Activated CD4-positive, alpha-beta T cell treated with anti-CD3 and anti-CD28 coated beads, Interleukin-2, Interleukin-6, amounts not matched to agents 100 ng/mL and 50 ng/mL, durations not matched to agents 16 hours and 8 hours (primary cell): ENCODE measurements around the gene ANKH.

Source experiments
- DNase-seq: peaks from one replicate; pipeline ENCODE4 v3.0.0-alpha.2; 2020

Gene ANKH

GRCh38 chr5:14787801-14788579 is 83.6 kb downstream of the ANKH start:
- DNase-seq = no peak

- DNase-seq = peak; percentile 60
Measured at GRCh38 chr5:14783691-14784090, 87.9 kb downstream of the ANKH start.

DNA sequence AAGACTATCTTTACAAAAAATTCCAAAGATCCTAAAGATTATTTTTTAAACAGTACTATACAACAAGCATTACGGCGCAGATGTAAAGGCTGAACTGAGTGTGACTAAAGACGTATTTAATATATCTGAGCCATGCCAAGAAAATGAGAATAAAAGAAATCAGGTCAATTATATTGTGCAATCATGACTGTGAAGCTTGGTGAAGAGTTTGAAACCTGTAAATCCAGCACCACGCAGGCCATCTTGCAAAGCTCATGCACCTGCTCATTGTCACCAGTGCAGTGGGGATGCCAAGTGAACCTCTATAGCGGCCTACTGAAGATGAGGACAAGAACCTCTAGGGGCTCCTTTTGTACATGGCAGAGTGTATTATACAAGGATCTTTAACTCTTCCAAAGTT is 89.0 kb downstream of the ANKH start:
- DNase-seq = no peak

GRCh38 chr5:14781106-14781505 is 90.5 kb downstream of the ANKH start:
- no peak for DNase-seq

GRCh38 chr5:14779975-14780374 is 91.6 kb downstream of the ANKH start:
- no peak for DNase-seq

DNA sequence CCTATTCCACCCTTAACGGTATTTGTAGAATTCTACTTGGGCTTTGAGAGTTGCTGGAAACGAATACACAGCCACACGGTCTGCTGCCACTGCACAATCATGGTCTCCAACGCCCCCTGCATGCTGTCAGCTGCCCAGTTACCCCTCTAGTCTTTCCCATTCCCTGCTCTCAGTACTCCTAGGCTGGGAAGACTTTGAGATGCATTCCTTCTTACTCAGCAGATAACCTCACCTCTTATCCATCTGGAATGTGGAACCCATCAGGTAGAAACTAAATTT is 92.8 kb downstream of the ANKH start:
- no peak for DNase-seq

DNA sequence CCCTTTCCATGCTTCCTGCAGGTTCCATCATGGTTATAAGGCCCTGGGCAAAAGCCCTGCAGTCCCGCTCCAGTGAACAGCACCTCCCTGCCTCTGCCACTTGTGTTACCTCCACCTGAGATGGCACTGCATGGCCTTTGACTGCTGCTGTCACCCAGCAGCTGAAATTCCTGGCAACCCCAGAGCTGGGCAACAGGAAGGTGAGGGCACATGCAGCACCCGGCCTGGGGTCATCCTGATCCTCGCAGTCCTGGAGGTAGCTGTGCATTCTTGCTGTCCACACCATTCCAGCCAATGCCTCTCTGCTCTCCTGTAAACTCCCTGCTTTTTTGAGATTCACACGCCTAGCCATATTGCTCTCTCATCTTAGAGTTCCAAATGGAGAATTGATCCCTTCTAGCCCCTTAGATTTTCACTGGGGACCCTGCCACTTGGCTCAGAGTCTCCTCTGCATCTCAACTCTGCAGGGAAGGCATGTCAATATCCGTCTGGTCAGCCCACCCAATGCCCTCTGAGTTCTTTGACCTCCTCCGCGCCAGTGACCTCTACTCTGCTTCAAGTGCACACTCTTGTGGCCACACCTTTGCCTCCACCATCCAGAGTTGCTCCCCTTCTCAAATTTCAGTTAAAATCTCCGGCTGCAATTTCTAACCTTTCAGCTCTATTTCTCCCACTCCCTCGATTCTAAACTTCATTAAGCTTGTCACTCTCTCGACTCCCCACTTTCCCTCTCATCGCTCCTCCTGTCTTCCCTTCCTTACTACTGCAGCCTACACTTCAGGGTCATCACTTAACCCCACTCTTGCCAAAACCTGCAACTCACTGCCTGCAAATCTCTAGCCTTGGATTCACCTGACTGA is 93.4 kb downstream of the ANKH start:
- no peak for DNase-seq

GRCh38 chr5:14777187-14777586 is 94.4 kb downstream of the ANKH start:
- DNase-seq = no peak

DNA sequence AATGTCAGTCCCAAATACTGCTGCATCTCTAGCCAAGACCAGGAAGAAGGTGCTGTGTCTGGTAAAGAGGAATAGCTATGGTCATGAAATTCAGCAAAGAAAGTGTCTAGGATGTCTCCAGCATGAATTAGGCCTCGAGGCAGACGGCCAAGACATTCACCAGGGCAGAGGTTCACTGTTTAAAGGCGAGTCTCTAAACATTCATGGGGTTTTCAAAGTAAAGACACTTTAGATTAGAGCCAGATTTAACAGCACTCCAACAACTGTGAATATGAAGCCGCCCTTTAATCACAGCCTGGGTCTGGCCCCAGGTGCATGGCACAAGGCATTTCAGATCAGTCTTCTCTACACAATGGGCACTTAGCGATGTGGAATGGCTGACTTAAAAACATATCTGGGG is 95.0 kb downstream of the ANKH start:
- DNase-seq = no peak

DNA sequence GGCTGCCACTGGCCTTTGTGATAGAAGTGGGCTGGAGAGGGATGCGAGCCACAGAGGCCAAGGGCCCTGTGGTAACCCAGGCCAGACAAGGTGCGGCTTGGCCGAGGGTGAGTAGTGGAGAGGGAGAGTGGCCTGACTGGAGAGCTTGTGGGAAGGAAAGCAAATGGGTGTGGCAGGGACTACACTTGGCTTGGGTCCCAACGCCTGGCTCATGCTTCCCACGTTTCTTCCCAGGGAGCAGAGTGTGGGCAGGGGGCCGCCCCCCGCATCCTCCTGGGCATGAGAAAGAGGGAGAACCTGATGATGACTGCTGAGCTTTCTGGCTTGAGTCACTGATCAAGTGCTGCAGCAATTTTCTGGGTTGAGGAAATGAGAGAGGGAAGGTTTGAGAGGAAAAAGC is 95.7 kb downstream of the ANKH start:
- DNase-seq = no peak

DNA sequence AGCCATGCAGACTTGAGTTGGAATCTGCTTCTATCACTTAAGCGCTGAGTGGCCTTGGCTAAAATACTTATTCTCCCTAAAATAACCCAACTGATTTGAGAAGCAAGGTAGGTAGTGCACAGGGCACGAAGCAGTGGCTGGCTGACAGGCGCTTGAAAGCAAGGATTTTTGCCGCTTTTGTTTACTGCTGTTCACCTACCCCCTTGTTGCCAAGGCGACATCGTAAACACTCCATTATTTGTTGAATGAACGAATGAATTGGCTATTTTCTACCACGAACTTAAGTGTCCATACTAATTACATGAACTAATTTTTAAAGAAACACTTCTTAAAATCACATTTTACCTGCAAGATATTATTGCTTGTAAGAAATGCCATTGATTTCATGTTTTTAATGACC is 98.0 kb downstream of the ANKH start:
- DNase-seq = no peak

- DNase-seq = no peak
Measured at GRCh38 chr5:14771972-14772371, 99.6 kb downstream of the ANKH start.

DNA sequence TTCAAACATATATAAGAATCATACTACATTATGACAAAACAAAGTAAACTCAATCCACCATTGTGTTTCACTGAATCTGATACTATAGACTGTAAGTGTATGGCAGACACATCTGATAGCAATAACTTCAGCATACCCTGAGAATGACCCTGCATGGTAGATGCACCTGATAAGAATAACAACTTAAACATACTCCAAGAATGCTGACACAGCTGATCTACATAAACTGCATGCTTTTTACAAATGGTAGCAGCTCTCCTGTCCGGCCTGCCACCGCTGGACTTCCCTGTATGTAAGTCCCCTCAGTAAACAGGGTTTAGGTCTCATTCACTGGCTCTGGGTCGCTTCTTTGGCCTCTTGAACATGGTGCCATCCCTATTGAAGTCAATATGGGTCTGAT is 100.4 kb downstream of the ANKH start:
- no peak for DNase-seq

DNA sequence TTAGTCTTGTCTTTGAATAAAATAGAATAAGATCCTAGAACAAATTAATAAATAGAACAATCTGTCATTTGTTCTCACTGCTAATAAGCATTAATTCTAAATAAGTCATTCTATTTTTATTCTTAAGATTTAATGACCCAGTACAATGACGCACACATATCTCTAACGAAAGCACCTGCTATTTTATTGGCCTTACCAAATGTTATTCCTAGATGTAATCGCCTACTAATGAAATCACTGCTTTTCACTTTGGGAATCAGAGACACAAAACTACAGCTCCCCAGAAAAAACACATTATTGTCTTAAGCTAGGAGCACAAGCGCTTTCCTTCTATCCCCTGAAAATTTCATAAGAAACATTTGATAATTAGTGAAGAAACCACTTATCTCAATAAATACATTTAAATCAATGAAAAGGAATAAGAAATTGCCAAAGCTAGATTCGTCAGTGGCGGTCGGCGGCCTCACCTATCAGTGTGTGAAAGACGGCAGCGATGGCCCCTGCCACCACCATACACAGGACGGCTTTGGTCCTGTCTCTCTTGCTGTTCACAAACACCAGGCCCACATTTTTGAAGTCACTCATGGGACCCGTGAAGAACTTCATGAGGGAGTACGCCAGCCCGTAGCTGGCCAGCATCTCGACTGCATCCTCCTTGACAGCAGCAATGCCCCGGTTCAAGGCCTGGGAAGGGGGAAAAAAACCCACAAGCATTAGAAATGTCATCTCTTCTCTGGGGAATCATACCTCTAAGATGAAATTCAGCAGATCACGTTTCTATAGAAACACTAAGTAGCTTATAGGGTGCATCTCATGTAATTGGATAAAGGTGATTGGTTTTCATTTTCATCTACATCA is 102.8 kb downstream of the ANKH start:
- no peak for DNase-seq

DNA sequence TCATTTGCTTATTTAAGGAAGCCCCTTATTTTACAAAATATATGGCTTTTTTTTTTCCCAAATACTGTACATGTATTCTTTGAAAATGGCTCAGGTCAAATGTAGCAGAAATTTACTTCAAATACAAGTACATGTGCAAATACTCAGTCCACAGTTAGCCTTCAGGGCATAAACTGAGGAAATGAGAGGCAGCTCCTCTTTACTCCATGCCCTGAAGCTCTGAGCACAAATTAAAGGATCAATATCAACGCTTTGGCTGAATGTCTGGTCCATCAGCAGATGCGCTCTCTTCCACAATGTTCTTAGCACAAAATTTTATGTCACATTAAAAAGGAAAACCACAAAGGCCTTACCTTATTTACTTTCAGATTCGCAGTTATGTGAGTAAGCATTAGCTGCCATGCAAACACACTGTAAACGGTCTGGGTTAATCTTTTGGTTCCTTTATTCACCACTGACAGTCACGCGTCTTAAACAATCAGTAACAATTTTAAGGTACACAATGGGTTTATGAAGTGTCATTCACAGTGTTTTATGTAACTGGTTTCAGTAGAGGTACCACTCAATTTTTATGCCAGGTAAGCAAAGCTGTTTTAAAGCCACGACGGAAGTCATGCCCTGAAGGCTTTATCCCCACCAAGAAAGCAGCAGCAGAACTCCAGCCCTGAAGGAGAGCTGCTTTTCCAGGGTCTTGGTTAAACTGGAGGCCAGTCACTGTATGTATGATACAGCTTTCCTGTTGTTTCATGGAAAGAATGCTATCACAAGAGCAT is 103.7 kb downstream of the ANKH start:
- peak; percentile 18 for DNase-seq

GRCh38 chr5:14767053-14767452 is 104.5 kb downstream of the ANKH start:
- DNase-seq = no peak

DNA sequence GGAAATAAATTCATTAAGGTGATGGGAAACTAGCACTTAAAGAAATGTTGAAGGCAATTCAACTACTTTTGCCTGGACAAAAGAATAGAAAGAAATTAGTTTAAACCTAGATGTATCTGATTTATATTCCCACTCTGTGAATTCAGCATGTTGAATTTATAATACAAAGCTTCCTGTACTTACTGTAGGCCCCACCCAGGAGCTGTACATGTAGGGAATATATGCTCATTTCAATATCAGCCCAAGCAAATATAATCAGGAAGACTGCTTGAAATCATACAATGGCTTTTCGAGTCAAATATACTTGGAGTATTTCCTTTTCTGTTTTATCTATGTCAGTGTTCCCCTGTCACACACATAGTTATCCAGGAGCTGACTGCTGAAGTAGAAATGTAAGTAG is 105.0 kb downstream of the ANKH start:
- DNase-seq = no peak

GRCh38 chr5:14765587-14765986 is 106.0 kb downstream of the ANKH start:
- DNase-seq = no peak

GRCh38 chr5:14762549-14763216 is 108.9 kb downstream of the ANKH start:
- no peak for DNase-seq

DNA sequence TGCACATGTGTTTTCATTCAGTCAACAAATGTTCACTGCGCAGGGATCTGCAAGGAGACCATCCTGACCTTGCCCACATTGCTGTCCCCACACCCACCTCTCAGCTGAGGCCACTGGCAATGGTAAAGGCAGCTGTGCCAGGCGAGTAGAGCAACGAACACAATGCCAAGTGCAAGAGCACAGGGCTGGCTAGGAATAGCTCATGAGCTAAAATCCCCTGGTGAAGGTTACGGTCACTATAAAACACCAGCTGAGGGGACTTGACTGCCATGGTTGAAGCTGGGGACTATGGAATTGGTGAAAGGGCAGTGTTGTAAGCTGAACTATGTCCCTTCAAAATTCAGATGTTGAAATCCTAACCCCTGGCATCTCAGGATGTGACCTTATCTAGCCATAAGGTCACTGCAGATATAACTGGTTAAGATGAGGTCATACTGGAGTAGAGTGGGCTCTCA is 111.0 kb downstream of the ANKH start:
- DNase-seq = no peak

- no peak for DNase-seq
Measured at GRCh38 chr5:14759744-14760547, 111.6 kb downstream of the ANKH start.
